Anterior cingulate cortex (tissue), 58 donors: ENCODE data around the gene ITPRID1.
A peak's percentile ranks its signal among the peaks of the same experiment; 100 is the strongest.
"Not testable (repeated sequence)": the region's sequence is repeated elsewhere in the genome, so short reads cannot be mapped to it uniquely, and the experiment has no call there.

Source experiments
- DNase-seq, 58 donors: peaks; one replicate each; lab custom pipeline; 2025; lab: John Stamatoyannopoulos, UW

ITPRID1 gene

GRCh38 chr7:31513790-31514189 is at the start of gene ITPRID1:
Gene ITPRID1, plus strand, starts transcription at chr7:31514090. Its CDS starts 38,935 bp downstream, at chr7:31553025.
- DNase-seq = no peak

GRCh38 chr7:31464601-31465000 is 49.3 kb upstream of the ITPRID1 start:
- no peak for DNase-seq

- DNase-seq = peak in 2 of 58 donors; percentile 2 to 10
Measured at GRCh38 chr7:31465285-31465684, 48.6 kb upstream of the ITPRID1 start.

- no peak for DNase-seq
Measured at GRCh38 chr7:31466036-31466435, 47.9 kb upstream of the ITPRID1 start.

- DNase-seq = not testable (repeated sequence)
Measured at GRCh38 chr7:31470883-31471282, 43.0 kb upstream of the ITPRID1 start.

GRCh38 chr7:31475368-31475767 is 38.5 kb upstream of the ITPRID1 start:
- DNase-seq = no peak

- peak in 4 of 58 donors; percentile 4 to 36 (median 10) for DNase-seq
Measured at GRCh38 chr7:31476073-31476745, 37.7 kb upstream of the ITPRID1 start.

GRCh38 chr7:31476941-31477677 is 36.8 kb upstream of the ITPRID1 start:
- peak in 2 of 58 donors; percentile 15 to 33 for DNase-seq

- no peak for DNase-seq
Measured at GRCh38 chr7:31478018-31478417, 35.9 kb upstream of the ITPRID1 start.

- DNase-seq = no peak
Measured at GRCh38 chr7:31478721-31479120, 35.2 kb upstream of the ITPRID1 start.

GRCh38 chr7:31487071-31487470 is 26.8 kb upstream of the ITPRID1 start:
- peak in 35 of 58 donors; percentile 1 to 80 (median 33) for DNase-seq

GRCh38 chr7:31487476-31487875 is 26.4 kb upstream of the ITPRID1 start:
- DNase-seq = no peak

- peak in 35 of 58 donors; percentile 2 to 67 (median 25) for DNase-seq
Measured at GRCh38 chr7:31488562-31489203, 25.2 kb upstream of the ITPRID1 start.

- peak in 1 of 58 donors; percentile 35 for DNase-seq
Measured at GRCh38 chr7:31490796-31491314, 23.0 kb upstream of the ITPRID1 start.

GRCh38 chr7:31492086-31492485 is 21.8 kb upstream of the ITPRID1 start:
- no peak for DNase-seq

GRCh38 chr7:31493714-31494181 is 20.1 kb upstream of the ITPRID1 start:
- DNase-seq = no peak

- DNase-seq = no peak
Measured at GRCh38 chr7:31494421-31494820, 19.5 kb upstream of the ITPRID1 start.

- DNase-seq = no peak
Measured at GRCh38 chr7:31495653-31496052, 18.2 kb upstream of the ITPRID1 start.

- DNase-seq = no peak
Measured at GRCh38 chr7:31497516-31497915, 16.4 kb upstream of the ITPRID1 start.

GRCh38 chr7:31500656-31501055 is 13.2 kb upstream of the ITPRID1 start:
- DNase-seq = no peak

- DNase-seq = no peak
Measured at GRCh38 chr7:31508823-31509222, 5.1 kb upstream of the ITPRID1 start.
